Stimulated activated CD8-positive, alpha-beta memory T cell treated with anti-CD3 and anti-CD28 coated beads, Interleukin-2, amount 100 ng/mL, for 1 hour (primary cell): ENCODE data around the gene OPCML.

Source experiments
- DNase-seq, 2 donors: peaks; one replicate each; pipeline ENCODE4 v3.0.0-alpha.2; 2020; ENCODE audit warnings: low read depth in 2 of 2

The OPCML gene

GRCh38 chr11:132623511-132623910 is 908.8 kb downstream of the OPCML start:
- DNase-seq, result no peak

- no peak for DNase-seq
These were observed 910.2 kb downstream of the OPCML start for GRCh38 chr11:132621976-132622580.

GRCh38 chr11:132620423-132620822 is 911.9 kb downstream of the OPCML start:
- DNase-seq, result no peak

GRCh38 chr11:132610791-132611190 is 921.5 kb downstream of the OPCML start:
- no peak for DNase-seq

- no peak for DNase-seq
These were observed 922.1 kb downstream of the OPCML start for GRCh38 chr11:132610216-132610615.

GRCh38 chr11:132607575-132607974 is 924.7 kb downstream of the OPCML start:
- DNase-seq, result no peak

GRCh38 chr11:132605825-132606570 is 926.3 kb downstream of the OPCML start:
- no peak for DNase-seq

- DNase-seq, result no peak
These were observed 927.9 kb downstream of the OPCML start for GRCh38 chr11:132604431-132604830.

GRCh38 chr11:132601875-132602274 is 930.4 kb downstream of the OPCML start:
- no peak for DNase-seq

- no peak for DNase-seq
These were observed 936.6 kb downstream of the OPCML start for GRCh38 chr11:132595711-132596134.

GRCh38 chr11:132595246-132595645 is 937.1 kb downstream of the OPCML start:
- no peak for DNase-seq

- no peak for DNase-seq
These were observed 941.3 kb downstream of the OPCML start for GRCh38 chr11:132590986-132591385.

- DNase-seq, result no peak
These were observed 941.7 kb downstream of the OPCML start for GRCh38 chr11:132590554-132590953.

- DNase-seq, result no peak
These were observed 942.5 kb downstream of the OPCML start for GRCh38 chr11:132589791-132590190.

- no peak for DNase-seq
These were observed 943.9 kb downstream of the OPCML start for GRCh38 chr11:132588366-132588765.

GRCh38 chr11:132587716-132588115 is 944.6 kb downstream of the OPCML start:
- no peak for DNase-seq

- no peak for DNase-seq
These were observed 945.5 kb downstream of the OPCML start for GRCh38 chr11:132586801-132587200.

- no peak for DNase-seq
These were observed 952.5 kb downstream of the OPCML start for GRCh38 chr11:132579634-132580327.

GRCh38 chr11:132579136-132579535 is 953.2 kb downstream of the OPCML start:
- no peak for DNase-seq

- no peak for DNase-seq
These were observed 953.7 kb downstream of the OPCML start for GRCh38 chr11:132578580-132578979.

- no peak for DNase-seq
These were observed 955.6 kb downstream of the OPCML start for GRCh38 chr11:132576706-132577105.

GRCh38 chr11:132564091-132564885 is 968.0 kb downstream of the OPCML start:
- DNase-seq, result no peak
